ENCODE results near the gene TRIM32.
"Not testable (repeated sequence)": the region's sequence is repeated elsewhere in the genome, so short reads cannot be mapped to it uniquely, and the experiment has no call there.

The TRIM32 gene

GRCh38 chr9:116683535-116683934 lies 3.6 kb upstream of the TRIM32 start:
- no peak for DNase-seq

GRCh38 chr9:116685166-116685565 lies 1.9 kb upstream of the TRIM32 start:
- no peak for DNase-seq

- no peak for DNase-seq
Observed at GRCh38 chr9:116686135-116686534, 970 bp upstream of the TRIM32 start.

GRCh38 chr9:116686693-116687073 lies 422 bp upstream of the TRIM32 start:
- DNase-seq: no peak

- no peak for DNase-seq
Observed at GRCh38 chr9:116687754-116688135, 640 bp downstream of the TRIM32 start.

- DNase-seq: no peak
Observed at GRCh38 chr9:116688806-116689485, 1.8 kb downstream of the TRIM32 start.

- DNase-seq: no peak
Observed at GRCh38 chr9:116689486-116690032, 2.5 kb downstream of the TRIM32 start.

GRCh38 chr9:116690805-116691204 lies 3.7 kb downstream of the TRIM32 start:
- not testable (repeated sequence) for DNase-seq

GRCh38 chr9:116691607-116692006 lies 4.5 kb downstream of the TRIM32 start:
- DNase-seq: no peak

GRCh38 chr9:116692616-116693015 lies 5.5 kb downstream of the TRIM32 start:
- DNase-seq: no peak

- DNase-seq: no peak
Observed at GRCh38 chr9:116693233-116693731, 6.2 kb downstream of the TRIM32 start.

GRCh38 chr9:116694785-116695291 lies 7.7 kb downstream of the TRIM32 start:
- no peak for DNase-seq

- no peak for DNase-seq
Observed at GRCh38 chr9:116695438-116695837, 8.3 kb downstream of the TRIM32 start.

GRCh38 chr9:116697362-116697761 lies 10.3 kb downstream of the TRIM32 start:
- DNase-seq: no peak

- no peak for DNase-seq
Observed at GRCh38 chr9:116697887-116698286, 10.8 kb downstream of the TRIM32 start.

GRCh38 chr9:116700279-116700678 lies 13.2 kb downstream of the TRIM32 start:
- DNase-seq: no peak

GRCh38 chr9:116700882-116701865 lies 14.1 kb downstream of the TRIM32 start:
- DNase-seq: no peak

GRCh38 chr9:116701940-116702642 lies 15.0 kb downstream of the TRIM32 start:
- no peak for DNase-seq

- DNase-seq: no peak
Observed at GRCh38 chr9:116703634-116704033, 16.5 kb downstream of the TRIM32 start.

GRCh38 chr9:116704470-116704869 lies 17.4 kb downstream of the TRIM32 start:
- no peak for DNase-seq

GRCh38 chr9:116705531-116705930 lies 18.4 kb downstream of the TRIM32 start:
- DNase-seq: no peak
